Transverse colon (tissue), 4 donors: ENCODE results near the gene CDC42EP3. TPM values are rescaled to one million over a fixed set of nuclear protein-coding genes. Genes with fewer than 3 reads are reported as not detected.
A peak's percentile ranks its signal among the peaks of the same experiment; 100 is the strongest.

Experiments
- DNase-seq: peaks from one replicate; pipeline ENCODE4 v3.0.0-alpha.2; 2019
- H3K27ac ChIP-seq, 4 donors: fragments of 200-600 bp; sonication (generic); 2 replicates each; pipeline ENCODE4 v1.5.1; 2016 to 2018; ENCODE audit warnings: inconsistent platforms in 4 of 4
- H3K27me3 ChIP-seq: fragments of 200-600 bp; sonication (generic); 2 replicates; pipeline ENCODE4 v1.5.1; 2017; ENCODE audit warnings: inconsistent platforms
- H3K36me3 ChIP-seq, 4 donors: fragments of 200-600 bp; sonication (generic); 2 replicates each; pipeline ENCODE4 v1.5.1; 2017 to 2019; ENCODE audit warnings: inconsistent platforms in 4 of 4
- H3K4me1 ChIP-seq, 4 donors: fragments of 200-600 bp; sonication (generic); 2 replicates each; pipeline ENCODE4 v1.5.1; 2017 to 2020; ENCODE audit warnings: inconsistent platforms in 4 of 4
- H3K4me3 ChIP-seq, 4 donors: fragments of 200-600 bp; sonication (generic); 1 replicate in 1 of 4; 2 replicates in 3 of 4; pipeline versions ENCODE4 v1.5.1 to v1.6.1; 2017 to 2019; ENCODE audit warnings: inconsistent platforms in 4 of 4
- H3K9me3 ChIP-seq, 2 donors: fragments of 200-600 bp; sonication (generic); 2 replicates each; pipeline ENCODE4 v1.5.1; 2017 to 2019; ENCODE audit warnings: inconsistent platforms in 2 of 2
- EP300 ChIP-seq: sonication (generic); formaldehyde crosslinking; IDR thresholded peaks from one replicate; pipeline ENCODE4 v1.6.1; 2017; ENCODE audit warnings: antibody characterized with exemption, low read depth
- POLR2A ChIP-seq: fragments of 450-650 bp; IDR thresholded peaks from one replicate; pipeline ENCODE4 v1.6.1; 2016; ENCODE audit warnings: antibody characterized with exemption, mild to moderate bottlenecking, moderate library complexity
- POLR2AphosphoS5 ChIP-seq, 3 donors: sonication (generic); formaldehyde crosslinking; IDR thresholded peaks; one replicate each; pipeline ENCODE4 v1.6.1; 2016; ENCODE audit warnings: antibody characterized with exemption in 3 of 3
- WGBS, 2 donors: methylation state at CpG; one replicate each; pipeline ENCODE4 v1.1.5; 2018; ENCODE audit warnings: low coverage in 1 of 2; 5-methylcytosine and 5-hydroxymethylcytosine counted together
- in situ Hi-C, 4 donors: fragments of 200-750 bp; cut with MboI; loops; one replicate each; pipeline versions ENCODE4 v1.15.0 to v1.15.1; 2017; ENCODE audit warnings: low sequenced_read_pairs in 3 of 4, low pct_ligation_motif_present in 1 of 4, low pct_unique_long_range_greater_than_20kb in 1 of 4
- intact Hi-C: fragments of 100-400 bp; cut with DNase I; formaldehyde crosslinking; loops from one replicate; pipeline ENCODE4 v1.15.1; 2023; ENCODE audit warnings: low total_unique reads
- total RNA-seq, 4 donors: library from RNA; depleted of rRNA; stranded (reverse); fragments of >200 nt; gene quantifications; one replicate each; pipeline ENCODE4 v1.1.0, GENCODE V29; 2016
- TF ChIP-seq, protein P1 (sequence below), 5 experiments: fragments of 200-600 bp in 3 of 5; fragments of 450-650 bp in 2 of 5; sonication (generic) in 3 of 5; IDR thresholded peaks; 1 replicate in 2 of 5; 2 replicates in 3 of 5; pipeline ENCODE4 v1.5.1; 2016 to 2017; ENCODE audit warnings: antibody characterized with exemption in 5 of 5, inconsistent platforms in 3 of 5, mild to moderate bottlenecking in 2 of 5, moderate library complexity in 1 of 5

Gene CDC42EP3
- total RNA-seq, 4 donors from 2014 or later: 20.6 to 104 (median 31.8) TPM

GRCh38 chr2:37641582-37642171 is 29.8 kb downstream of the CDC42EP3 start:
- DNase-seq: no peak
- Histone ChIP-seq H3K4me3 (no peak overlapping the region), H3K27me3 (no peaks in the 10 kb centered on the region), H3K4me1 (peaks cover 0 to 22% (median 8%) of the 10 kb centered on the region in 4 donors), H3K27ac (peak overlapping the region in 1 of 4 donors; percentile 7), H3K36me3 (peaks cover 0 to 4% (median 0%) of the 10 kb centered on the region in 4 donors), H3K9me3 (no peaks in the 10 kb centered on the region)
- WGBS, 2 donors: 60 to 75% methylated on average over 7 of the region's 7 CpGs
- intact Hi-C loops: no loop called here
- no peak for TF ChIP-seq POLR2AphosphoS5 (IDR thresholded peaks at IDR 0.05)
- TF ChIP-seq, protein P1, sequence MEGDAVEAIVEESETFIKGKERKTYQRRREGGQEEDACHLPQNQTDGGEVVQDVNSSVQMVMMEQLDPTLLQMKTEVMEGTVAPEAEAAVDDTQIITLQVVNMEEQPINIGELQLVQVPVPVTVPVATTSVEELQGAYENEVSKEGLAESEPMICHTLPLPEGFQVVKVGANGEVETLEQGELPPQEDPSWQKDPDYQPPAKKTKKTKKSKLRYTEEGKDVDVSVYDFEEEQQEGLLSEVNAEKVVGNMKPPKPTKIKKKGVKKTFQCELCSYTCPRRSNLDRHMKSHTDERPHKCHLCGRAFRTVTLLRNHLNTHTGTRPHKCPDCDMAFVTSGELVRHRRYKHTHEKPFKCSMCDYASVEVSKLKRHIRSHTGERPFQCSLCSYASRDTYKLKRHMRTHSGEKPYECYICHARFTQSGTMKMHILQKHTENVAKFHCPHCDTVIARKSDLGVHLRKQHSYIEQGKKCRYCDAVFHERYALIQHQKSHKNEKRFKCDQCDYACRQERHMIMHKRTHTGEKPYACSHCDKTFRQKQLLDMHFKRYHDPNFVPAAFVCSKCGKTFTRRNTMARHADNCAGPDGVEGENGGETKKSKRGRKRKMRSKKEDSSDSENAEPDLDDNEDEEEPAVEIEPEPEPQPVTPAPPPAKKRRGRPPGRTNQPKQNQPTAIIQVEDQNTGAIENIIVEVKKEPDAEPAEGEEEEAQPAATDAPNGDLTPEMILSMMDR (IDR thresholded peaks at IDR 0.05): no peak
- no peak for TF ChIP-seq POLR2A
- in situ Hi-C loops: no loop called here

DNA sequence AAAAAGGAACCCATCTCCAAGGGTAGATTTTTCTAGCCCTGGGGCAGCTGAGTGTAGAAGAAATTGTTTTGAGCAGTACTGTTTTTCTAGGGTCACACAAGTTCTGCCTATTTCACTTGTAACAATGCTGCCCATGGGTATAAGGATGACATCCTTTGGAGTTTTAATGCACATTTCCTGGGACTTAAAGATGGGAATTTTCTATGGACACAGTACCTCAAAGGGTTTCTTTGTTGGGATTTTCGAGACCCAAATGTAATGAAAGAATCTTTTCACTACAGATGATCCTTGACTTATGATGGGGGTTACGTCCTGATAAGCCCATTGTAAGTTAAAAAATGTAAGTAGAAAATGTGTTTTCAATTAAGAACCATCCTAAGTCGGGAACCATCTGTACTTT is 31.8 kb downstream of the CDC42EP3 start:
- H3K9me3 ChIP-seq: no peaks in the 10 kb centered on the region
- in situ Hi-C loops (no loop called here), intact Hi-C loops (loop anchor here (10.0 kb wide), 1 partner anchor 495 kb away; no protein-coding TSS in a partner anchor)
- peaks cover 0 to 16% (median 5%) of the 10 kb centered on the region in 4 donors for H3K4me1 ChIP-seq
- no peak overlapping the region for H3K27ac ChIP-seq
- no peaks in the 10 kb centered on the region for H3K36me3 ChIP-seq
- 91 to 100% methylated on average over 3 of the region's 3 CpGs for WGBS, 2 donors
- no peak for DNase-seq
- H3K4me3 ChIP-seq: no peak overlapping the region
- H3K27me3 ChIP-seq: no peaks in the 10 kb centered on the region
- no peak for TF ChIP-seq POLR2AphosphoS5 (IDR thresholded peaks at IDR 0.05)
- TF ChIP-seq EP300: no peak
- no peak for TF ChIP-seq POLR2A
- TF ChIP-seq, protein P1 (IDR thresholded peaks at IDR 0.05): no peak

DNA sequence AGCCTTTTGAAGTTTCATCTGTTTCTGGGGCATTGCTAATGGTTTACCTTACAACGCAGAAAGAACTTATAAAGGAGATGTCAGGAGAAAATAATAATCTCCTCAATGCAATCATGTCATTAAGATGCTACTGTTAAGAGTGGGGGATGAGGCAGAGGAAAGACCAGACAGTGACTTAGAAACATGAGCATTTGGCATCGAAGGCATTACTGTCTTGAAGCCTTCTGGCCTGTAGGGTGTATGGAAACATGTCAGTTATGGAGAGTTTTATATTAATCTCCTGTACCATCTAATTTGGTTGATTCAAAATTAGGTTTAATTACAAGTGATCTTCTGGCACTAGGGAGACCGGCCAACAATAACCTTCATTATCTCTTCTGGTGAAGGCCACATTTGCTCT is 32.5 kb downstream of the CDC42EP3 start:
- Histone ChIP-seq H3K27me3 (no peaks in the 10 kb centered on the region), H3K4me3 (no peak overlapping the region), H3K4me1 (peaks cover 0 to 16% (median 5%) of the 10 kb centered on the region in 4 donors), H3K27ac (no peak overlapping the region), H3K36me3 (no peaks in the 10 kb centered on the region), H3K9me3 (no peaks in the 10 kb centered on the region)
- in situ Hi-C loops: no loop called here
- intact Hi-C loops: loop anchor here (10.0 kb wide), 1 partner anchor 494 kb away; no protein-coding TSS in a partner anchor
- TF ChIP-seq, protein P1 (IDR thresholded peaks at IDR 0.05): no peak
- no peak for DNase-seq
- 99 to 100% methylated on average over 3 of the region's 3 CpGs for WGBS, 2 donors

DNA sequence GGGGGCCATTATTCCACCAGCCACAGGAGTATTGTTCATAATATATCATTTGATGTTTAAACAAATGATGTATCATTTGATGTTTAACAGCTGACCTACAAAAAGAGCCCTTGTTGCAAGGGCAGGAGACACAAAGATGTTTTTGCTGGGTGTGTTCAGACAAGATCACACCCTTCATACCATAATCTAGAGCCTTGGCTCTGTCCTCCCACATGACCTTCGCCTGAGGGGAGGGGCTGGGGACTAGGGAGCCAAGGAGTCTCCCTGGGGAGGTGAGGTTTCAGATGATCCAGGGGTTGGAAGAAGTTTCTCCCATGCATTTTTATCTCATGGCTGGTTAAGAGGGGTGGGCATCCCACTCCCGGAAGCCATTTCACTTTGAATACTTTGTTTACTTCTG is 33.5 kb downstream of the CDC42EP3 start:
- H3K27me3 ChIP-seq: no peaks in the 10 kb centered on the region
- no peaks in the 10 kb centered on the region for H3K36me3 ChIP-seq
- intact Hi-C loops (loop anchor here (10.0 kb wide), 1 partner anchor 493 kb away; no protein-coding TSS in a partner anchor), in situ Hi-C loops (no loop called here)
- no peak for DNase-seq
- peaks cover 0 to 9% (median 2%) of the 10 kb centered on the region in 4 donors for H3K4me1 ChIP-seq
- no peak overlapping the region for H3K4me3 ChIP-seq
- no peaks in the 10 kb centered on the region for H3K9me3 ChIP-seq
- H3K27ac ChIP-seq: no peak overlapping the region
- 52 to 93% methylated on average over 2 of the region's 2 CpGs for WGBS, 2 donors
- TF ChIP-seq POLR2A: no peak
- TF ChIP-seq, protein P1 (IDR thresholded peaks at IDR 0.05): no peak
- no peak for TF ChIP-seq POLR2AphosphoS5 (IDR thresholded peaks at IDR 0.05)
- no peak for TF ChIP-seq EP300
